HG03095 (cell line): ENCODE data around the gene SIRPB2.
"Not testable (repeated sequence)": the region's sequence is repeated elsewhere in the genome, so short reads cannot be mapped to it uniquely, and the experiment has no call there.

Experiments used
- ATAC-seq: cut with Tn5 transposase; IDR thresholded peaks from one replicate; pipeline ENCODE4 v1.9.1; 2021; ENCODE audit warnings: moderate library complexity; ENCODE audit not compliant: unreplicated experiment

SIRPB2 gene

GRCh38 chr20:1500496-1500895, 9.3 kb upstream of the SIRPB2 start:
- ATAC-seq = no peak

- ATAC-seq = no peak
Measured at GRCh38 chr20:1499528-1500420, 8.6 kb upstream of the SIRPB2 start.

GRCh38 chr20:1497371-1497770, 6.2 kb upstream of the SIRPB2 start:
- not testable (repeated sequence) for ATAC-seq

- no peak for ATAC-seq
Measured at GRCh38 chr20:1496930-1497329, 5.7 kb upstream of the SIRPB2 start.

GRCh38 chr20:1494436-1494835, 3.2 kb upstream of the SIRPB2 start:
- no peak for ATAC-seq

- no peak for ATAC-seq
Measured at GRCh38 chr20:1493536-1493935, 2.3 kb upstream of the SIRPB2 start.

- ATAC-seq = no peak
Measured at GRCh38 chr20:1491860-1492642, 831 bp upstream of the SIRPB2 start.

GRCh38 chr20:1490643-1491195, 501 bp downstream of the SIRPB2 start:
- ATAC-seq = no peak

- no peak for ATAC-seq
Measured at GRCh38 chr20:1489764-1490436, 1.3 kb downstream of the SIRPB2 start.

- no peak for ATAC-seq
Measured at GRCh38 chr20:1489325-1489724, 1.9 kb downstream of the SIRPB2 start.

GRCh38 chr20:1486566-1486965, 4.7 kb downstream of the SIRPB2 start:
- ATAC-seq = no peak

GRCh38 chr20:1484438-1485116, 6.6 kb downstream of the SIRPB2 start:
- no peak for ATAC-seq

- no peak for ATAC-seq
Measured at GRCh38 chr20:1479831-1480595, 11.2 kb downstream of the SIRPB2 start.

GRCh38 chr20:1478566-1478965, 12.7 kb downstream of the SIRPB2 start:
- no peak for ATAC-seq

GRCh38 chr20:1477896-1478490, 13.2 kb downstream of the SIRPB2 start:
- ATAC-seq = no peak

- ATAC-seq = no peak
Measured at GRCh38 chr20:1474817-1475603, 16.2 kb downstream of the SIRPB2 start.

- no peak for ATAC-seq
Measured at GRCh38 chr20:1474325-1474724, 16.9 kb downstream of the SIRPB2 start.
